Measurements from ENCODE around the gene NR4A1.

The NR4A1 gene

DNA sequence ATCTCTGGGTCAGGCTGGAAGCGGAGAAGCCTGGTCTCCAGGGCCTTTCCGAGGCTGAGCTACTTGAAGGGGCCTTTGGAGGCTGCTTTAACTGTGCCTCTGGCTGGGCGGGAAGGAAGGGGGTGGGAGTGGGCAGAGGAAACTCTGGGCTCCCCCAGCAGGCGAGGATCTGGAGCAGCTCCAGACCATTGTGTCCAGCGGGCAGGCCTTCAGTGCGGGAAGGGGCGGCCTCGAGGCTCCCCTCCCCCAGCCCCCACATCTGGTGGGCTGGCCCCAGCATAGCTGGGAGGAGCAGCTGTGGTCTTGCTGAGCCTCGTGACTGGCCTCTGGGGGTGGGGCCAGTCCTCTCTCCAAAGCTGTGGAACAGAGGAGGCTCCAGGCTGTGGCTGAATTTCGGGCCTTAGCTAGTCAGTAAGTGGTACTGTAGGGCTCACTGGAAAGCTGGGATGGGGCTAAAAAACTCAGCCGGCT is 41.1 kb upstream of the NR4A1 start:
- Histone ChIP-seq H3K9ac (ENCODE audit: low read length) (no peak overlapping the region), H4K20me1 (ENCODE audit: insufficient read depth, low read length) (no peaks in the 10 kb centered on the region), H3K9me3 (replicated peaks; ENCODE audit: insufficient read depth, low read length) (no peaks in the 10 kb centered on the region), H3K9me2 (replicated peaks; ENCODE audit: insufficient read depth, low read length) (no peaks in the 10 kb centered on the region), H3K4me2 (ENCODE audit: low read depth, low read length) (no peak overlapping the region), H3K79me2 (ENCODE audit: low read length) (no peaks in the 10 kb centered on the region), H3K4me3 (ENCODE audit: low read length) (no peak overlapping the region), H3F3A (ENCODE audit: insufficient read depth, low read length) (no peaks in the 10 kb centered on the region), H3K27me3 (replicated peaks; ENCODE audit: insufficient read depth, low read length) (peaks cover 84% of the 10 kb centered on the region), H3K36me3 (replicated peaks; ENCODE audit: insufficient read depth, low read length) (no peaks in the 10 kb centered on the region), H3K27ac (ENCODE audit: low read length) (no peak overlapping the region), H3K4me1 (ENCODE audit: low read length) (no peaks in the 10 kb centered on the region), H2AFZ (ENCODE audit: low read length) (no peak overlapping the region)
- TF ChIP-seq, protein P1, sequence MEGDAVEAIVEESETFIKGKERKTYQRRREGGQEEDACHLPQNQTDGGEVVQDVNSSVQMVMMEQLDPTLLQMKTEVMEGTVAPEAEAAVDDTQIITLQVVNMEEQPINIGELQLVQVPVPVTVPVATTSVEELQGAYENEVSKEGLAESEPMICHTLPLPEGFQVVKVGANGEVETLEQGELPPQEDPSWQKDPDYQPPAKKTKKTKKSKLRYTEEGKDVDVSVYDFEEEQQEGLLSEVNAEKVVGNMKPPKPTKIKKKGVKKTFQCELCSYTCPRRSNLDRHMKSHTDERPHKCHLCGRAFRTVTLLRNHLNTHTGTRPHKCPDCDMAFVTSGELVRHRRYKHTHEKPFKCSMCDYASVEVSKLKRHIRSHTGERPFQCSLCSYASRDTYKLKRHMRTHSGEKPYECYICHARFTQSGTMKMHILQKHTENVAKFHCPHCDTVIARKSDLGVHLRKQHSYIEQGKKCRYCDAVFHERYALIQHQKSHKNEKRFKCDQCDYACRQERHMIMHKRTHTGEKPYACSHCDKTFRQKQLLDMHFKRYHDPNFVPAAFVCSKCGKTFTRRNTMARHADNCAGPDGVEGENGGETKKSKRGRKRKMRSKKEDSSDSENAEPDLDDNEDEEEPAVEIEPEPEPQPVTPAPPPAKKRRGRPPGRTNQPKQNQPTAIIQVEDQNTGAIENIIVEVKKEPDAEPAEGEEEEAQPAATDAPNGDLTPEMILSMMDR (IDR thresholded peaks at IDR 0.05; ENCODE audit: low read length) = no peak
- TF ChIP-seq EZH2phosphoT487 (IDR thresholded peaks at IDR 0.05; ENCODE audit: low read length) = no peak
- no peak for TF ChIP-seq EZH2 (optimal IDR thresholded peaks at IDR 0.05; ENCODE audit: low read depth, low read length)
- DNase-seq = no peak

DNA sequence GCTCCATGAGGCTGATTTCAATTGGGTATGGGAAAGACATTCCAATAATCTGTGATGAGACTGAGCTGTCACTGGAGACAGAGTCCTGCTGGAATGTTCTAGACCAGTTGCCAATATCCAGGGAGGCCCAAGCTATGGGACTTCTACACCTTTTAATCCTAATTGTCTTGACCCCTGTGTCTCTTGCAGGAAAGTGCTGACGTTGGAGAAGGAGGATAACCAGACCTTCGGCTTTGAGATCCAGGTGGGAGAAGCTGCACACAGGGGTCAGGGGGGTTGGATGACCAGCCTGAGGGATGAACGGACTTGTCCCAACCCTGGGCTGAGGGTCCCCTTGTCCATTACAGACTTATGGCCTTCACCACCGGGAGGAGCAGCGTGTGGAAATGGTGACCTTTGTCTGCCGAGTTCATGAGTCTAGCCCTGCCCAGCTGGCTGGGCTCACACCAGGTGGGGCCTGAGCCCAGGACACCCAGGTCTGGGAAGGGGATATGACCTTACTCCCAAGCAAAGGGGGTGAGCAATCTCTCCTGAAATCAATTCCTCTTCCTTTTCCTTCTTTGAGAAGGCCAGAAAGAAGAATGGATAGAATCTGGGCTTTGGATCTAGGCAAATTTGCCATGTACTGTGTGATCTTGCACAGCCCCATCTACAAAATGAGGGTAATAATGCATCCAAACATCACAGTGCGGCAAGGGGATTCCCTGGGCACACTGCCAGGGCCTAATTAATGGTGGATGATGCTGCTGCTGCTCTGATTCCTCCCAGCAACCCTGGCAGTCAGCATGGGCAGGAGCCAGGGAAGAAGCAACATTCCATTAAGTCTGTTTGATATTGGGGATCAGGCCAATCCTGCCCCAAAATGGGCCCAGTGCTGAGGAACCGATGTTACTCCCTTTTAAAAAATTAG is 40.3 kb upstream of the NR4A1 start:
- H3K4me2 ChIP-seq (ENCODE audit: low read depth, low read length) = no peak overlapping the region
- H3K79me2 ChIP-seq (ENCODE audit: low read length) = no peaks in the 10 kb centered on the region
- H3K36me3 ChIP-seq (replicated peaks; ENCODE audit: insufficient read depth, low read length) = no peaks in the 10 kb centered on the region
- H3K4me3 ChIP-seq (ENCODE audit: low read length) = no peak overlapping the region
- no peak for DNase-seq
- no peaks in the 10 kb centered on the region for H3K4me1 ChIP-seq (ENCODE audit: low read length)
- peaks cover 84% of the 10 kb centered on the region for H3K27me3 ChIP-seq (replicated peaks; ENCODE audit: insufficient read depth, low read length)
- H3K27ac ChIP-seq (ENCODE audit: low read length) = no peak overlapping the region
- no peaks in the 10 kb centered on the region for H4K20me1 ChIP-seq (ENCODE audit: insufficient read depth, low read length)
- no peaks in the 10 kb centered on the region for H3K9me3 ChIP-seq (replicated peaks; ENCODE audit: insufficient read depth, low read length)
- H2AFZ ChIP-seq (ENCODE audit: low read length) = no peak overlapping the region
- no peaks in the 10 kb centered on the region for H3K9me2 ChIP-seq (replicated peaks; ENCODE audit: insufficient read depth, low read length)
- TF ChIP-seq EZH2phosphoT487 (IDR thresholded peaks at IDR 0.05; ENCODE audit: low read length) = no peak
- TF ChIP-seq EZH2 (optimal IDR thresholded peaks at IDR 0.05; ENCODE audit: low read depth, low read length) = no peak
- TF ChIP-seq, protein P1 (IDR thresholded peaks at IDR 0.05; ENCODE audit: low read length) = no peak
- H3K9ac ChIP-seq (ENCODE audit: low read length) = no peak overlapping the region
- H3F3A ChIP-seq (ENCODE audit: insufficient read depth, low read length) = no peaks in the 10 kb centered on the region

DNA sequence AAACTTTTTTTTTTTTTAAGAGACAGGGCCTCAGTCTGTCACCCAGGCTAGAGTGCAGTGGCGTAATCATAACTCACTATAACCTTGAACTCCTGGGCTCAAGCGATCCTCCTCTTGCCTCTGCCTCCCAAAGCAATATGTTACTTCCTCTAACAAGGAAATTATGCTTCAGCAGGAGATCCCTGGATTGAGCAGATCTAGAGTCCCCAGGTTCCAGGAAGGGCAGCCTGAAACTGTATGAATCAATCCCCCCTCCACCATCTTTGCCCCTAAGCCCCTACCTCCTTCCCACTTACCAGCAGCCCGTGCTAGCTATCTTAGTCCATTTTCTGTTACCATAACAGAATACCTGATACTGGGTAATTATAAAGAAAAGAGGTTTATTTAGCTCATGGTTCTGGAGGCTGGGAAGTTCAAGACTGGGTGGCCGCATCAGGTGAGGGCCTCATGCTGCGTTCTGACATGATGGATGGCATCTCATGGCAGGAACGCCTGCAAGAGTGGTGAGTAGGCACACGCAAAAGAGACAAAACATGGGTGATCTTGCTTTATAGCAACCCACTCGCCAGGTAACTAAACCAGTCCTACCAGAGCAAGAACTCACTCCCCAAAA is 39.5 kb upstream of the NR4A1 start:
- no peak overlapping the region for H3K4me3 ChIP-seq (ENCODE audit: low read length)
- no peak overlapping the region for H3K9ac ChIP-seq (ENCODE audit: low read length)
- peaks cover 83% of the 10 kb centered on the region for H3K27me3 ChIP-seq (replicated peaks; ENCODE audit: insufficient read depth, low read length)

More for the DNA sequence above, 39.5 kb upstream of the NR4A1 start:
- H3K9me3 ChIP-seq (replicated peaks; ENCODE audit: insufficient read depth, low read length) = no peaks in the 10 kb centered on the region
- H3K4me1 ChIP-seq (ENCODE audit: low read length) = no peaks in the 10 kb centered on the region
- TF ChIP-seq, protein P1 (IDR thresholded peaks at IDR 0.05; ENCODE audit: low read length) = no peak
- no peak for TF ChIP-seq EZH2 (optimal IDR thresholded peaks at IDR 0.05; ENCODE audit: low read depth, low read length)
- TF ChIP-seq EZH2phosphoT487 (IDR thresholded peaks at IDR 0.05; ENCODE audit: low read length) = no peak
- H3K9me2 ChIP-seq (replicated peaks; ENCODE audit: insufficient read depth, low read length) = no peaks in the 10 kb centered on the region
- no peaks in the 10 kb centered on the region for H3K79me2 ChIP-seq (ENCODE audit: low read length)
- no peak overlapping the region for H3K27ac ChIP-seq (ENCODE audit: low read length)
- no peaks in the 10 kb centered on the region for H3F3A ChIP-seq (ENCODE audit: insufficient read depth, low read length)
- H4K20me1 ChIP-seq (ENCODE audit: insufficient read depth, low read length) = no peaks in the 10 kb centered on the region
- DNase-seq = no peak
- H2AFZ ChIP-seq (ENCODE audit: low read length) = no peak overlapping the region
- no peaks in the 10 kb centered on the region for H3K36me3 ChIP-seq (replicated peaks; ENCODE audit: insufficient read depth, low read length)
- no peak overlapping the region for H3K4me2 ChIP-seq (ENCODE audit: low read depth, low read length)
